ENCODE data around the gene CACNA1C.
"Not testable (repeated sequence)": the region's sequence is repeated elsewhere in the genome, so short reads cannot be mapped to it uniquely, and the experiment has no call there.

Gene CACNA1C

DNA sequence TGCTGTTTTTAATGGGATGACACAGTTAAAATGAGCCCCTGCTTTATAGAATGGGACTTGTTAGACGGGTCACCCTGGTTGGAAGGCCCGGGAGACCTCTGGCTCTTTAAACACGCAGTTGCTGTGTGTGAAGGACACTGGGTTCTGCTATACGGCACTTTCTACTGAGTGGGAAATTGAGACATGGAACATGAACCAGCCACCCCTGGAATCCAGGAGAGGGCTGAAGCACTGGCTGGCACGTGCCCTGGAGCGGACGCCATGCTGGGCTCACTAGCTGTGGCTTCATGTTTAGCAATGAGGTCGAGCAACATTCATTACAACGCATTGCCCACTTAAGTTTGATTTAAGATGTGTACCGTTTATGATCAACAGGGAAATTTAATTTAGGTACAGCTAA is 23.9 kb downstream of the CACNA1C start:
- ATAC-seq = no peak

GRCh38 chr12:2080604-2081003 is 27.8 kb downstream of the CACNA1C start:
- ATAC-seq = no peak

GRCh38 chr12:2082321-2082720 is 29.5 kb downstream of the CACNA1C start:
- no peak for ATAC-seq

DNA sequence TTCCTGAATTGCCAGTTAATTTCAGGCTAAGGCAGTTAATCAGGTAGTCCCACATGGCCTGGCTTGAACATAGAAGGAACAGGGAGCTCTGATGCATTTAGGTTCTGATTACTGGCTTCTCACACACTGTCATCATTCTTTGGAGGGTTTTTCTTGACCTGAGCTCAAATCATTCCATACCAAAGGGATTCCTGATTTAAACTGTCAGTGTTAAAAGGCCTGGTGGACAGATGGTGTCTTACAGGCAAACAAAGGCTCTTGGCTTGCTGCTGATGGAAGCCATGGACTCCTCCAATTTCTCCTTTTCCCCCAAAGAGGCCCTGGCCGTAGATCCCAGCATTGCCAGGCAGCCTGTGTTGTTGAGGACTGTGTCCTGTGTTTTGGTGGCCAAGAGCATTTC is 30.2 kb downstream of the CACNA1C start:
- no peak for ATAC-seq

DNA sequence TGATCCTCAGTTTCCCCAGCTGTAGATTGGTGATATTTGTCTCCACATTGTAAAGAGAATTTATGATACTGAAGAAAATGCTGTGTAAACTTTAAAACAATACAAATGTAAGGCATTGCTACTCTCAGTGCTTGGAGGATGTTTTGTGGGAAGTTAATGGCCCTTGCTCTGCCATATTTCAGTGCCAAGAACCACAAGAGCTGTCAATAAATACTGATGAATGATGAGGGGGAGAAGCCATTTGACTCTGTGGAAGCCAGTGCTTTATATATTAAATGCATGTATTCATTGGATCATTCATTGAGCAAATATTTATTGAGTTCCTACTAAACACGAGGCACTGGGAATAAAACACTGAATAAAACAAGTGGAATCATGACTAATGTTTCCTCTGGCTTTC is 30.8 kb downstream of the CACNA1C start:
- no peak for ATAC-seq

DNA sequence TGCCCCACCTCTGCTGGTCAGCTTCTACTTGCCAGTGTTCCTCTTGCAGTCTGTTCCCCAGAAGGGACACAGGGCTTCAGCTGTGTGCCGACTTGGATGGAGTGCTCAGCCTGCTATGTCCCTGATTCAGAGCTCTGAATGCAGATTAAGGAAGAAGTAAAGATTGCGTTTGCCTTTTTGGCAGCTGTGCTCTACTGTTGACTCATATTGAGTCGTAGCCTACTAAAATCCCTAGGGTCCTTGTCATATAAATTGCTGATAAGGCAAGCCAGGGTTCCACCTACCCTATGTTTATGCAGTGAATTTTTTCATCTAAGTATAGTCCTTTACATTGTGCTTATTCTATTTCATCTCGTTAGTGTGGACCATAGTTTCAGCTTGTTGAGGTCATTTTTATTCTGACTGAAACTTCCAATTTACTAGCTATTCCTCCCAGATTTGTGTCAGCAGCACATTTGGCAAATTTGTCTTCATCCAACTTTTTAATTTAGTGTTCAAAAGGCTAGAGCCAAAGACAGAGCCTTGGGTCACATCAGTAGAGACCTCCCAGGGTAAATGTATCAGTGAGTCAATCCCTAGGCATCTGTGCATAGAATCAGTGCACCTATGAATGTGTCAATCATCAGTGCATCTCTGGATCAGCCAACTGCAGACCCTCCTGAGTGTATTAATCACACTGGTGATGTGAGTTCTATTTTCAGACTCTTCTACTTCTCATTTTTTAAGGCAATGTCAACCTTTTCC is 31.9 kb downstream of the CACNA1C start:
- ATAC-seq = no peak

- no peak for ATAC-seq
Observed at GRCh38 chr12:2092354-2092753, 39.6 kb downstream of the CACNA1C start.

- no peak for ATAC-seq
Observed at GRCh38 chr12:2092890-2093289, 40.1 kb downstream of the CACNA1C start.

- ATAC-seq = no peak
Observed at GRCh38 chr12:2094597-2094996, 41.8 kb downstream of the CACNA1C start.

GRCh38 chr12:2095878-2096277 is 43.1 kb downstream of the CACNA1C start:
- no peak for ATAC-seq

- no peak for ATAC-seq
Observed at GRCh38 chr12:2097617-2098016, 44.8 kb downstream of the CACNA1C start.

GRCh38 chr12:2098852-2099251 is 46.1 kb downstream of the CACNA1C start:
- ATAC-seq = no peak

GRCh38 chr12:2099595-2099994 is 46.8 kb downstream of the CACNA1C start:
- ATAC-seq = no peak

- ATAC-seq = no peak
Observed at GRCh38 chr12:2101359-2101758, 48.6 kb downstream of the CACNA1C start.

DNA sequence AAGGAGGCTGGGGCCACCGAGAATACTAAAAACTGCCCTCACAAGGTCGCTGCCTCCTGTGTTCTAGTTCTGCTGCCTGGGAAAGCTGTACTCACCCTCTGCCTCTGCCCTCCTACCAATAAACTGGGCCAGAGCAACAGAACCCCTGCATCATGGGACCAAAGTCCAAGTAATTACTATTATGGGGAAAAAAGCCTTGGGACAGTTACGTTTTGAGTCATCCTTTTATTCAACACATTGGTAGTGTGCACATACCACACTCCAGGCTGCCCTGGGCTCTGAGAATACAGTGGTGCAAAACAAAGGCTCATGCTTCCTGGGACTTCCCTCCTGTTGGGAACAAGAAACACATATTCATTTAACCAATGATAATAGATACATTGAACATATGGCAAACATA is 49.0 kb downstream of the CACNA1C start:
- no peak for ATAC-seq

- not testable (repeated sequence) for ATAC-seq
Observed at GRCh38 chr12:2102736-2103135, 49.9 kb downstream of the CACNA1C start.

DNA sequence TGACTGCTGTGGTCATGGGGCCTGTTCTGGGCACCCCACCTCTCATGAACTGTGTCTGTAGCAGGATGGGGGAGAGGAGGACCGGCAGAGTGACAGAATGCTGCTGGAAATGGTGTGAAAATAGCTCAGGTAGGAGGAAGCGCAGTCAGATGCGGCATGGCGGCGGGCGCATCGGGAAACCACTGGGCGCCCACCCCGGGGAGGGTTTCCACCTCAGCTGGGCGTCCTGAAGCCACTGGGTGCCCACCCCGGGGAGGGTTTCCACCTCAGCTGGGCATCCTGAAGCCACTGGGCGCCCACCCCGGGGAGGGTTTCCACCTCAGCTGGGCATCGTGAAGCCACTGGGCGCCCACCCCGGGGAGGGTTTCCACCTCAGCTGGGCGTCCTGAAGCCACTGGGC is 52.6 kb downstream of the CACNA1C start:
- not testable (repeated sequence) for ATAC-seq

DNA sequence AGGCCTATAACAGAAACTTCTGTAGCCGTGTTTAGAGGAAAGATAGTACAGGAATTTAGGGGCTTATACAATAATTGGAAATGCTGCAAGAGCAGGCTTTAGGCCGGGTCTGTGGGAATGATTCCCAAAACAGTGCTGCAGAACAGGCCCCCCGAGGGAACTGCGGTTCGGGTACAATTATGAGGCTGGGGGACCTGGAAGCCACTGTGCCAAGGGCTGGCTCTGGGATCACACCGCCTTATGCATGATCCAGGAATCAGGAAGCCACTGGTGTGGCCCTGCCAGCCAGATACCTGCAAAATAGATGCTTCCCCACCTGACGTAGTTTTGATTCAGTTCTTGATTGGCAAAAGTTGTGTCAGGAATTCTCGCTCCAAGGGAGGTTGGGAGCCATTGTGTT is 55.4 kb downstream of the CACNA1C start:
- ATAC-seq = no peak

DNA sequence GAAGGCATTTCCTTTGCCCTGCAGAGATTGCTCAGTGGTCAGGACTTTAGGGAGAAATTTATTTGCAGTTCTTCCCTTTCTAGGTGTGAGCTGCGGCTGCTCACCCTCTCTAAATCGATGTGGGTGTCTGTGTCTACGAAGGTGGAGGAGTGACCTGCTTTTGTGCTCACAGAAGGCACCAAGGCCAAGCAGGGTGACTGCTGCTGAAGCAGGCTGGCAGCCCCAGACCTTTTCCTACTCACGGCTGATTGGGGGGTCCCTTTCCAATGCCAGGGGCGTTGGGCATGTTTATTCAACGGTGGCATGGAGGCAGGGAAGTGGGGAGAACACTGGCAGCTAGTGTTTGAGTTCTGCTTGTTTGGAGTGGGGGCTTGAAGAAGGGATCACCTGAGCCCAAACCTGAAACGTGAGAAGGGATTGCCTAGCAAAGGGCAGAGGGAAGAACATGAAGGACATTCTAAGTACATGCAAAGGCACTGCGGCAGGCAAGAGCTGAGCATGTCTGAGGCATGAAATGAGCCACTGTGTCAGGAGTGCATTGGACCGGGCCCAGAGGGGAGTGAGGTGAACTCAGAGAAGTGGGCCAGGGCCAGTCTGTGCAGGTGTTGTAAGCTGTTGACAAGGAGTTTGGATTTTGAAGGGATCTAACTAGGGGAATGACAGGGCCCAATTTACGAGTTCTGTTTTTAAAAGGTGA is 56.3 kb downstream of the CACNA1C start:
- no peak for ATAC-seq

- ATAC-seq = no peak
Observed at GRCh38 chr12:2110127-2110526, 57.3 kb downstream of the CACNA1C start.

DNA sequence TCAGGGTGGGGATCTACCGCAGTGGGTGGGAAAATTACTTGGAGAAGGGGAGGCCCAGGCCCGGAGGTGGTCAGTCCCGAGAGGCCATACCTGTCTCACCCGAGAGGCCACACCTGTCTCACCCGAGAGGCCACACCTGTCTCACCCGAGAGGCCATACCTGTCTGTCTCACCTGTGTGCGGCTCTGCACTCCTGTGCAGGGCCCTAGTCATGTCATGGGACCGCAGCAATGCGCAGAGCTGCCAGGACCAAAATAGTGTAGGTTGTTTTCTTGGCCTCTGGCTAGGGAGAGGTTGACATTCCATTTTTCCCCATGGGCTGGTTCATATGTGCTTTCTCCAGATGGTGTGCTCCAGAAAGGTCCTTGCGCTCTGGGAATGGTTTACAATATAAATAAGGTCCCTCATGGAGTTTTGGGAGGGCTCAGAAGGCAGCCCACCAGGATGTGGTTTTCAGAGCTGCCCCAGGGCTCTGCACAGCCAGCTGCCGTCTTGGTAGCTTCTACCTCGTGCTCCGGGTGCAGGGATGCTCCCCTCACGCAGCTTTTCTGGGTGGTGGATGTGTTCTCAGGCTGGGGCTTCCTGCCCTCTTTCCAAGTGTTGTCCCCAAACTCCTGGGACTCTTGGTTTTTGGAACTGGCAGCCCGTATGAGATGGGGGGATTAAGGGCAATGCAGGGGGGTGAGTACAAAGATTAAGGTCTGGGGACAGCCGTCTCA is 58.2 kb downstream of the CACNA1C start:
- no peak for ATAC-seq

DNA sequence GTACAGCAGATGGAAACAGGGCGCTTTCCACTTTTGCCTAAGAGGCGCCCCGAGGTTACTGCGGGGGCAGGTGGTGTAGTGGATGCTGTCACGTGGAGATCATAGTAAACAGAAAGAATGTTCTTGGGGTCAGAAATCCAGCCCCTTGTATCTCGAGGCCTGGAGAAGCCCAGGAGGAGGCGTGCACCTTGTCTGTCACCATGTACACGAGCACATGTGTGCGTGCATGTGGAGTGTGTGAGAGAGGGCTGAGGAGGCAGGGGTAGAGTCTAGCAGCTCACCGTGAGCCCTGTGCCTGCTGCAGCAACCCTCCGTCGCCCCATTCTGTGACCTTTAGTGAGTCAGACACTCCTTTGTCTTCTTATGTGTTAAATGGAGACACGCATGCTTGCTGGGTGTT is 59.0 kb downstream of the CACNA1C start:
- no peak for ATAC-seq

- ATAC-seq = no peak
Observed at GRCh38 chr12:2112401-2112800, 59.6 kb downstream of the CACNA1C start.
